ENCODE results near the gene TBC1D17.
A peak's percentile ranks its signal among the peaks of the same experiment; 100 is the strongest.

Gene TBC1D17

GRCh38 chr19:49896863-49897621, 19.5 kb downstream of the TBC1D17 start, which contains the start of gene IL4I1:
Gene IL4I1, minus strand, starts transcription at chr19:49896887. Its CDS starts 727 bp downstream, at chr19:49896160.
- peak; percentile 74 for DNase-seq

- no peak for DNase-seq
Observed at GRCh38 chr19:49904136-49904535, 26.6 kb downstream of the TBC1D17 start.

GRCh38 chr19:49906879-49907564, 29.5 kb downstream of the TBC1D17 start:
- no peak for DNase-seq

GRCh38 chr19:49907745-49908446, 30.4 kb downstream of the TBC1D17 start:
- no peak for DNase-seq

GRCh38 chr19:49908480-49909420, 31.2 kb downstream of the TBC1D17 start:
- DNase-seq: no peak

GRCh38 chr19:49910179-49910578, 32.7 kb downstream of the TBC1D17 start:
- DNase-seq: no peak

GRCh38 chr19:49911381-49912145, 34.1 kb downstream of the TBC1D17 start:
- DNase-seq: peak; percentile 51

DNA sequence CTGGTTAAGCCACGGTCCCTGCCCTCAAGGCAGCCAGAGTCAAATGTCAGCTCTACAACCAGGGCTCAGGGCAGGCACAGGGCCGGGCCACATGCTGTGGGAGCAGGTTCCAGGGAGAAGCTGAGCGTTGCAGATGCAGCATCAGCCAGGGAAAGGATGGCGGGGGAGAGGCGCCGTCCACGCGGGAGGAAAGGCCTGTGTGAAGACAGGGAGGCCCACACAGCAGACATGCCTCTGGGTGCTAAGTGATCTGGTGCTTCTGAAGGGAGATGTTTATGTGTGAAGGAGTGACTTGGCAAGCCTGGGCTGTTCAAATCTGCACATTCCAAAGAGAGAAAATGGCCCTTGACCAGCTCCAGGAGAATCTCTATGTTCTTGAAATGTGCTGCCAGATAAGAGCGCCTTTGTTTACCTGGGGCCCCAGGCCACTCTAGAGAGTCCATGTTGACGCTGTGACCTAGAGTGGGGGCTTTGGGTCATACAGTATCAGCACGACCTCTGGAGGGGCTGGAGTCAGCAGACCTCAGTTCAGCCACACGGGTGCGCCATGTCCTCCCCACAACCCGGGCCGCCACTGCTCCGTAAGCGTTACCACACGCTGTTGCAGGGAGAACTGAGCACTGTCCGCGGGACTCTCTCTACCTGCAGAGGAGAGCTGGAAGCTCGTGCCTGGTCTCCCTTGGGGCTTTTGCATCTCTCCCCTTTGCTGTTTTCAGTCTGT, 35.6 kb downstream of the TBC1D17 start:
- DNase-seq: no peak

DNA sequence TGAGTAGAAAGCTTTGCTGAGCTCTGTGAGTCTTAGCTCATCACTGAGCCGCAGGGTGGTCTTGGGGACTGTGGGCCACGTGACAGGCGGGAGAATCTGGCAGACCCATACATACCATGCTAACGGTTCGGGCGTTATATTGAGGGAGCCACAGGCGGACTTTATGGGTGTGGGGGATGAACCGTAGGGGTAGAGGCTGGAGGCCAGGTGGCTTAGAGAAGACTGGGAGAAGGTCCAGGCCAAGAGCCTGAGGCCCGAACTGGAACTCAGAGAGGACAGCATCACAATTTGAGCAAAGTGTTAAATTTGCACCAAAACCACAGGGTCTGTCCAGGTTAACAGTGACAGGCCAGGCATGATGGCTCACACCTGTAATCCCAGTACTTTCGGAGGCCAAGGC, 36.2 kb downstream of the TBC1D17 start:
- DNase-seq: no peak

DNA sequence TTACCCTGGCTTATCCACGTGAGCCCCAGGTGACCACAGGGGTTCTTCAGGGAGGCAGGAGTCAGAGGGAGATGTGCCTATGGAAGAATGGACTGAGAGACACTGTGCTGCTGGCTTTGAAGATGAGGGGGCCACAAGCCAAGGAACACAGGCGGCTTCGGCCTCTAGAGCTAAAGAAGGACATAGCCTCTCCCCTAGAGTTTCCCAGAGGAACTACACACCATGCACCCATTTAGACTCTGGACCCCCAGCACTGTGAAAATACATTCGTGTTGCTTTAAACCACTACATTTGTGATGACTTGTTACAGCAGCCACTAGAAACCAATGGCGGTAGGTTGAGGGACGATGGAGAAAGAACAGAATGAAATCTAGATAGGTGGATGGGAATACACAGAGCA, 37.8 kb downstream of the TBC1D17 start:
- no peak for DNase-seq

DNA sequence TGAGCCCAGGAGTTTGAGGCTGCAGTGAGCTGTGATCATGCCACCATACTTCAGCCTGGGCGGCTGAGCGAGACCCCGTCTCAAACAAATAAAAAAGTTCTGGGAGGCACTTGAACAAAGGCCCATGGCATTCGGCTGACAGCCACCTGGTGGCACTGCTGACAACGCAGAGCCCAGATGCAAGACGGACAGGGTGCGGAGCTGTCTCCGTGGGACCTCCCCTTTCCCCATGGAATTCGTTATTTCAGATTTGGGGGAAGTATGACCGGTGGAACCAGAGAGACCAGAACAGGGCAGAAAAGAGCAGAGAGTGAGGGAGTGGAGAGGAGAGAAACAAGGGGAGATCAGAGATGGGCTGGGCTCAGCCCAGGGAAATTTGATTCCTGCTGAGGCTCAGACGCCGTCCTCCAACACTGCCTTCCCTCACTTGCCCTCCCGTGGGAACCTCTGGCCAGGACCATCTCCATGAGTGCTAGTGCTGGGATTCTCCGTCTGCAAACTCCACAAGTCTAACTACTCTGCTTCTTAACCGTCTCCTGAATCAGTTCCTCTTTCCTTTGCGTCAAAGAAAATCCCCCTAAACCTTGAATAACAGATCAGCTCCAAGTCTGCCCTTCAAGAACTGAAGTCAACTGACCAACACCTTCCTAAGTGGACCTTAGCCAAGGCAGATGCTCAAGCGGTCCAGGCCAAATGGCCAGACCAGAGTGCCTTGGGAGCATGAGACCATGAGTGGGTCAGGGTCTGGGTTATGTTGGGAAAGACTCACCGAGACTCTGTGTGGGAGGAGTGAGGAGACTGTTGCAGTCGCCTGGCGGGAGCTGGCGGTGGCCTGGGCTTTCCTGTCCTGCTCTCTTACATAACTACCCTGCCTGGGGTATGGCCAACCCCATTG, 39.6 kb downstream of the TBC1D17 start:
- DNase-seq: no peak

DNA sequence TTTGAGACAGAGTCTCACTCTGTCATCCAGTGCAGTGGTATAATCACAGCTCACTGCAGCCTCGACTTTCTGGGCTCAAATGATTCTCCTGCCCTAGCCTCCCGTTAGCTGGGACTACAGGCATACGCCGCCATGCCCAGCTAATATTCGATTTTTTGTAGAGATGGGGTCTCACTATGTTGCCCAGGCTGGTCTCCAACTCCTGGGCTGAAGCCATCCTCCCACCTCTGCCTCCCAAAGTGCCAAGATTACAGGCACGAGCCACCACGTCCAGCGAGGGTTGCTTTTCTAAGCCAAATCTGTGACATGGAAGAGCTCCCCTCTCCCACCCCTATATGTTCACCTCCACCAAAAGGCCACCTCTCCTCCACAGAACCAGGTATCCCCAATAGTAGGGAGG, 40.6 kb downstream of the TBC1D17 start:
- DNase-seq: no peak

DNA sequence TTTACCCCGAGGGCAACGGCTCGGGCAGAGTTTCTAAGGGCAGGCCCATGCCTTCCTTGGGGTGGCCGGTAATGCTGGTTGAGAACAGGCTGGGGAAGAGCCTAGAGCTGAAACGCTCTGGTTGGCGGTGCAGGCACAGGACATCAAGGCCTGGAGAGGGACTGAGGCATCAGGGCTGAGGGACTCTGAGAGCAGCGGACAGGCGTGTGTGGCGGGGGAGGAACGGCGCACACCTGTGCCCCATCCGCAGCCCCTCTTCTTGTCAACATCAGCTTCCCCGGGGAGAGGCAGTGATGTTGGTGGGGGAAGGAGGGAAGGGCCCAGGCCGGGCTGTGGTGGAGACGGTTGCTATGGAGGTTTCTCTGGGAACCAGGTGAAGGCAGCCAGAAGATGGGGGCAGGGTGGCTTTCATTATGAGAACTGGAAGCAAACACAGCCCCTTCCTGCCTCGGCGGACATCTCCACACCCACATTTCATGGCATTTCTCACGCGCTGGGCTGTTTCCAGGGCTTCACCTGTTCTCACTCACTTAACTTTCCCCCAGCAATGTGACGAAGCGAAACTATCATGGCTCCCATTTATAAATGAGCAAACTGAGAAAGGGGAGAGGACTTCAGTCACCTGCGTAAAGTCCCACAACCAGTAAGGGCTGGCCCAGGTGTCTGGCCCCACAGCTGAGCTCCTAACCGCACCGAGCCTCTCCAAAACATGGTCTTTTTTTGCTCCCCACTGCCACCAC, 43.3 kb downstream of the TBC1D17 start:
- DNase-seq: no peak

- DNase-seq: peak; percentile 38
Observed at GRCh38 chr19:49921871-49922795, 44.6 kb downstream of the TBC1D17 start.

DNA sequence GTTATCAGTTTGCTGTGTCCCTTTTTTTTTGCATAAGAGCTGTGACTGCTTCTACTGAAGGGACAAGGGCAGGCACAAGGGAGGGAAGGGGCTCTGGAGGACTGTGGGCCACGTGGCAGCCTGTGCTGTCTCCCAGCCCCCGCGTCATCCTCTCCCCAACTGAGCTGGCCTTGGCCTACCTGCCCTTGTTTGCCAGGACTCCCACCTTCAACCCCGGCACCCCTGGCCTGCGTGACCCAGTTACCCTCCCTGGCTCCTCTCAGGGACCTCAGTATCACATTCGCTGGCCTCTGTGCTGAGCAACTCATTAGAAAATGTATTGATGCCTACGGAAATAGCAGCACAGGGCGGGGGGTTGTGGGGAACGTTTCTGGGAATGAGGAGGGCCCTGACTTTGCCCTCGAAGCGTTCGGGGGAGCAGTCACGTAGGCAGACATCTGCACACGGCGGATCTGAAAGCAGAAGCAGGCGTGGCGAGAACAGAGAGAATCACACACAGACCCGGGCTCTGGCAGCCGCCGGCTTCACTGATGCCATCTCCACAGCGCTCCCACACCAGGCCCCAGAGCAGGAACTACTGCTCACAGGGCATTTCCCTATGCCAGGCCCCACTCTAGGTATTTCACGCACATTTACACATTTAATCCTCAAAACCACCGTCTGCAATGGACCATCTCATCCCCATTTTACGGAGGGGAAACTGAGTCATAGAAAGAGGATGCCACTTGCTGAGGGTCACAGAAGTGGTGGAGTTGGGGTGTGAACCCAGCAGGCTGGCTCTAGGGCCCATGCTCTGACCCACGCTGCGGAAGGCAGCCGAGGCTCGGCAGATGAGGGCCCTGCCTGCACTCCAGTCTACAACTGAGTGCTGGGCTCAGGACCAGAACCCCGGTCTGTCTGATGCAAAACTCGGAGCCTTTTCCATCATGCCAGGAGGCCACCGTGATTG, 45.8 kb downstream of the TBC1D17 start:
- DNase-seq: no peak

DNA sequence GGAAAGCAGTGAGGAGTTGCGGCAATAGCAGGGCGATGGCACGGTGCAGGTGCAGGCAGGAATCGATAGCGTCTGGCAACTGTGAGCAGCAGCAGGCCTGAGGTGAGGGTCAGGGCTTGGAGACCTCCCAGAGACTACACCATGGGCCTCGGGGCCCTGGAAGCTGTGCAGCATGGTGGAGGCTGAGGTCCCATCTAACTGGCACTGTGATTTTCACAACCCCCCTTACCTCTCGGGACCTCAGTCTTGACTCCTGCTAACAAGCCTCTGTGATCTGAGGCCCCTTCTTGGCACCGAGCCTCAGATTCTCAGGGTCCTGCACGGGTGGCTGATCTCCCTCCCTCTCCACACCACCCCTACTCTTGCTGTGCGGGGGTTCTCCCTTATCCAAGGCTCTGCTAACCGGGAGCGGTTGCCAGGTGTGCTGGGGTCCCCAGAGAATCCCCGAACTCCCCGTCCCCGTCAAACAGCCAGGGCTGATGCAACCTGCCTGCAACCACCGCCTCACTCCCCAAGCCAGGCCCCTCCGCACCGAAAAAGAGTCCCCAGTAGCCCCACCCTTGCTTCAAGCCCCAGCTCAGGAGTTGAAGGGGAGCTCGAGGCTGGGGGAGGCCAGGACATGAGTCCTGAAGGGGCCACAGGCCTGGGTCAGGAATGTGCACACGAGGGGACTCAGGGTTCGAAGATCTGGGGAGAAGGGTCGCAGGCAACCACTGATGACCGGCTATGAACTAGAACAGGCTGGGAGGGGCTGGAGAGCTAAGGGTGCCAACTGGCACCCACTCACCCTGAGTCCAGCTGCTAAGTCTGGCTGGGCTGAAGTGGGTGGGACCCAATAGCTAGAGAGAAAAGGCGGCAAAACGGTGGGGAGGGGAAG, 46.7 kb downstream of the TBC1D17 start:
- DNase-seq: no peak
